NCI-H748 treated with DMSO at 0.1 percent for 48 hours (cell line): Measurements from ENCODE around the gene NEU2.
"Not testable (repeated sequence)": the region's sequence is repeated elsewhere in the genome, so short reads cannot be mapped to it uniquely, and the experiment has no call there.

Experiments used
- DNase-seq: peaks from one replicate; lab custom pipeline; 2025; lab: John Stamatoyannopoulos, UW

The NEU2 gene

DNA sequence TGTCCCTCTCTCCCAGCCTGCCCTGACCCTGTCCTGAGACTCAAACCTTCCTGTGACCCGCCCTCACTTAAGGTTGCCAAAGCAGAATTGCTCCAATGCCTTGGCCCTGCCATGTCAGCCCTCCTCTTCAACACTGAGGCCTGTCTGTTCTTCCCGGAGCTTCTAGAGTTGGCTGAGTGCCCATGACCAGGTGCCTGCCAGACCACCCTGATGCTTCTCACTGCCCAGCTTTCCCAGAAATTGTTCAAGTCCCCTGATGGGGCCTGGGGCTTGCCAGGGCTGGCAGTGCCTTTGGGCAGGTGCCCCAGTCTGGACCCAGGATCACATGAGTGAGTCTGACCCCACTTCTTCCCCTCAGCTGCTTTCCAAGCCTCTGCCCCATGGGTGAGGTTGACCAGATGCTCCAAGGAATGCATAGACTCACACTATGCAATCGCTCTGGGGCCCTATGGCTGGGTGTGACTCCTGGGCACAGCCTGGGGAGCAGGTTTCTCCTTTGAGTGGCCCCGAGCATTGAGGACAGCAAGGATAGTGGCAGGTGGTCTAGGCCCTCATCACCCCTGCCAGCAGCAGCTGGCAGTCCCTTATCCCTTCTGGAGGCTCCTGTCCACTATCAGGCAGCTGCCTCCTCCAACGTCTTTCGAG is 24.6 kb downstream of the NEU2 start:
- no peak for DNase-seq

DNA sequence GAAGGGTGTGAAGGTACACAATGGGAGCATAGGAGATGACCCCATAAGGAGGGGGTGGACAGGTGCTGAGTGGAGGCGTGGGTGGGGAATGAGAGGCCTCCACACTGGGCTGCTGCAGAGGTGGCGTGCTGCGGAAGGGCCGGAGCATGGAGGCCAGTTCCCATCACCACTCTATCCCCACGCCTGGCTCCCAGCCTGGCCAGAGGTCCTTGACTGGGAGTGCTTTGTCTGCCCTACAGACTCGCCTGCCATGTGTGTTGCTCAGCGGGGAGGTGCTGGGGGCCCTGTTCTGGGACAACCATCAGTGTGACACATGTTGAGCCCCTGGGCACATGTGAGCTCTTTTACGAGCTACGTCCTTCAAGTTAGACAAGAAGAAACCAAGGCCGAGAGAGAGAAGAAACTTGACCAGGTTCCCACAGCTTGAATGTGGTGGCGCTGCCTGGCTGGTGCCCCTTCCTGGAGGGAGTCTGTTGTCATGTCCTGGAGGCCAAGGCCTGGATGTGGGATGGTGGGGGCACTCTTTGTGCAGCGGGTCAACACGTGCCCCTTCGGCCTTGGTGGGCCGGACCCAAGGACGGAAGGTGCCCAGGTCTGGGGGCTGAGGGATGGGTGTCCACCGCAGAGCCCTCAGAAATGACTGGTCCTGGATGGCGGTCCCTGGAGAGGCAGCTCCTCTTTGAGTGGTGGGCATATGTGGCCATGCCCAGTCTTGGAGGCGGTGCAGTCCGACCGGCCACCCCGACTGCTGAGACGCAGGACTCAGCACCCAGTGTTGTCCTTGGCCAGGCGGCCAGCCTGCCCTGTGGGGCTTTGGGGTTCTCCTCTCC is 26.5 kb downstream of the NEU2 start:
- no peak for DNase-seq

DNA sequence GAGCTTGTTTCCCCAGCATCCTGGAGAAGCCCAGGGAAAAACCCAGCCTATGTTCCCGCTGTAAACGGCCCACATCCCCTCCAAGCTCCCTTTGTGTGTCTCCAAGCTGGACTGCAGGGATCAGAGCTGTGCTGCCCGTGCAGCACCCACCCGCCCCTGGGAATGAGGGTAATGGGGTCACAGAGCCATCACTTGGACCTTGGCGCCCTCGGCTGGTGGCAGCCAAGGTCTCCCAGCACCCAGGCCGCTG is 27.0 kb downstream of the NEU2 start:
- DNase-seq = no peak

DNA sequence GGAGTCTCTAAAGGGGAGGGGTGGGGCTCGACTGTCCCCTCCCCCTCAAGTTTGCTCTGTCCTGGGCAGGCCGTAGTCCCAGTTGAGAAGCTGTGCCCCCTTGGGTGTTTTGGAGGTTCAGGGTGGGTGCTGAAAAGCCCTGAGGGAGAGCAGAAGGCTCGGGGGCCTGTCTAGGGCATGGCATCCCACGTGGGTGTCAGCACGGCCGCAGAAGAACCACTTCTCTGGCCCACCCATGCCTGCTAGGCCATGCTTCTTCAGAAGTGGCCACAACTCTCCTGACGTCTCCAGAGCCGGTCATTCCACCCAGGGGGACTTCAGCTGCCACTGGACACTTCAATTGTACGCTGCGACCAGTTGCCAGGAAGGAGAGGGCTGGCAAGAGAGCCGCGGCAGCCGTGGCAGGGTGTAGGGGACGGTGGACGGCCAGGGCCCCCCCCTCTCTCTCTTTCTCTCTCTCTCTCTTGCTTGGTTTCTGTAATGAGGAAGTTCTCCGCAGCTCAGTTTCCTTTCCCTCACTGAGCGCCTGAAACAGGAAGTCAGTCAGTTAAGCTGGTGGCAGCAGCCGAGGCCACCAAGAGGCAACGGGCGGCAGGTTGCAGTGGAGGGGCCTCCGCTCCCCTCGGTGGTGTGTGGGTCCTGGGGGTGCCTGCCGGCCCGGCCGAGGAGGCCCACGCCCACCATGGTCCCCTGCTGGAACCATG is 27.5 kb downstream of the NEU2 start, which contains the start of gene INPP5D:
TSS of gene INPP5D (plus strand) at position 546 of the 704 bp plus-strand sequence. CDS start at position 683, 137 bp downstream.
- no peak for DNase-seq

DNA sequence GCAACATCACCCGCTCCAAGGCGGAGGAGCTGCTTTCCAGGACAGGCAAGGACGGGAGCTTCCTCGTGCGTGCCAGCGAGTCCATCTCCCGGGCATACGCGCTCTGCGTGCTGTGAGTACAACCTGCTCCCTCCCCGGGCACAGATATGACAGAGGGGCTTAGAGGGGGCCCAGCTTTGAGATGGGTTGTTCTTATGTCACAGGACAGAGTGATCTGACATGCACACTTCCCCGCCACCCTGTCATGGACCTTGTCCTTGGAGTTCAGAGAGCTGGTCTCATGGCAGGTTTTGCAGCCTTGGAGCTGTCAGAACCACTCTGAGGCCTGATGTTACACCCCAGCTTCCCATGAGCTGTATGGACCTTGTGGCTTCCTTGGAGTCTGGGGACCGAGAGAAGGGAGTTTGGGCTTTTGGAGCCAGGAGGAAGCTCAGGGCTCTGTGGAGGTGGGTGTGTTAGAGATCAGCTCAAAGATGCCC is 28.1 kb downstream of the NEU2 start:
- no peak for DNase-seq

DNA sequence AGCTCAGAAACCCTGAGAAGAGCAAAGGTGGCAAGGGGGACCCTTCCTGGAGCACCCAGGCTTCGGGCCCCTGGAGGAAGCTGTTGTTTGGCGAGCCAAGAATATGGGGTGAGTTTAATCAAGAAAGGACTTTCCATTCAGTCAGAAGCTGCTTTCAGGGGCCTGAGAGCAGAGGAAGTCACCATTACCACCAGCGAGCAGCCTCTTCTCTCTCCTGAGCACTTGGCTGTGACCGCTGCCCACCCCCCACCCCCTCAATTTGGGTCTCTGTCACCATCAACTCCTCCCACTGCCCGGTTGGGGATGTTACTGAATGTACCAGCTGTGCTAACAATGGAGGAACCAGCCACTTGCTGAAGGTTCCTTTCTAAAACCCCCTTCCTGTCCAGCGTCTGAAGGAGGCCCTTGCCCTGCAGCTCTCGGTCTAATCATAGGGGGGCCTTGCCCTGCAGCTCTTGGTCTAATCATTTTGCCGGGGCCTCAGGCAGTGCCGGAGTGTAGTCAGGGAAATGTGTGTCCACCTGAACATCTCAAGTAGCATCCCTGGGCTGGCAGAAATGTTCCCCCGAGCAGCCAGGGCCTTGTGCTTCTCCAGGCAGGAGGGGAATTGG is 28.6 kb downstream of the NEU2 start:
- no peak for DNase-seq

DNA sequence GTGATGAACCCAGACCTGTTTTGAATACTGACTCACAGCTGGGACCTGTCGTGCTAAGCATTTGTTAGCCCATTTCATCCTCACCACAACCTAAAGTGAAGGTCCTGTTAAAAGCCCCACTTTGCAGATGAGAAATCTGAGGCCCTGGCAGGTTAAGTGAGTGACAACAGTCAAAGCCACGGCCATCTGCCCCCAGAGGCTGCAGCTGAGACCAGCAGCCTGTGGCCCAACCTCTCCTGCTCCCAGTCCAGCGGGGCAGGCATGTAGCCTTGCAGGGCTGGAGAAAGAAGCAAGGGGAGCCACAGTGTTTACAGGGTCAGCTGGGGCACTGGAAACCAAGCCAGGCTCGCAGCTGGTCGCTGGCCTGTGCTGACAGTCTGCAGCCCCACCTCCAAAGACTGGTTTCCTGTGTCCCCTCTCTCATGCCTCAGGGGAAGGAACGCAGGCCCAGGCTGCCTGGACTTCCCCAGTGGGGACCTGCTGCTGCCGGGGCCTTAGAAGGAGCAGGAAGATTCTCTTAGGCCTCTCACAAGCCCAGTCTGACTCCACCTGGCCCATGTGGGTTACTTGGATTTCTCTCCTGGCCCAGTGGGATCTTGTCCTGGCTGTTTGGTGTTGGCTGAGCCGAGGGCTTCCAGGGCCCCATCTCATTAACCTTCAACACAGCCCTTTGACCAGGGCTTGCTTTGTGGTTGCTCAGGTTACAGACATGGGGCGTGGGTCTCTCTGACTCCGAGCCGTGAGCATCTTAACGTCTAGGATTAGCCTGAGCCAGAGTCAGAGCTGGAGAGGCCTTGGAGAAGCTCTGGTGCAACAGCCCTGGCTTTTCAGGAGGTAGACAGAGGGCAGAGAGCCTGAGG is 29.3 kb downstream of the NEU2 start:
- no peak for DNase-seq

DNA sequence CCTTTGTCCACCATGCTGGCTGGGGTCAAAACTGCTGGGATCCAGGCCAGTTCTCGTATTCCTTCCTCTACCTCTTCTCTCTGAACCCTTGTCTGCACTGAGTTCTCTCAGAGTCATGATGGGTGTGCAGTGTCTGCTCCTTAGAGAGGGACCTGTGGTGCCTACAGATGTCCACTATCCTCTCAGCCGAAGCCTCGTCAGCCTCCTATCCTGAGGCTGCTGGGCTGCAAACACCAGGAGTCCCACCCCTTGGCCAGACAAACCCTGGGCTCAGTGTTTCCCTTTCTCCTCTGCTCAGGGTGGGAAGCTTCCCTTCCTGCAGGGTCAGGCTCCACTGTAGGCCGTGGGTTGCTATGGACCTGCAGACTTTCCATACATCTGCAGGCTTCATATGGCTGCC is 30.0 kb downstream of the NEU2 start:
- DNase-seq = no peak

DNA sequence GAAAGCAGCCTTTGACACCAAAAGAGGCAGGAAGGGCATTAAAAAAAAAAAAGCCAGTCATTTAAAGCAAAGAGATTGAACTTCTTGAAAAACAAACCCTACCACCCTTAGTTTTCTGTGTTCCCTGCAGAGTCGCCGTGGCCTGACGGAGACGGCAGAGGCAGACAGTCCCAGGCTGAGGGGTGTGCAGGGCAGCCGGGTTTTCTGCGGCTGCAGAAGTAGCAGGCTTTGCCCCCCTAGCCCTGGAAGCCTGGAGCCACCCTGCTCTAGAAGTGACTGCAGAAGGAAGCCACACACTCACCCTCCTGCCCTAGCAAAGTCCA is 30.4 kb downstream of the NEU2 start:
- no peak for DNase-seq

DNA sequence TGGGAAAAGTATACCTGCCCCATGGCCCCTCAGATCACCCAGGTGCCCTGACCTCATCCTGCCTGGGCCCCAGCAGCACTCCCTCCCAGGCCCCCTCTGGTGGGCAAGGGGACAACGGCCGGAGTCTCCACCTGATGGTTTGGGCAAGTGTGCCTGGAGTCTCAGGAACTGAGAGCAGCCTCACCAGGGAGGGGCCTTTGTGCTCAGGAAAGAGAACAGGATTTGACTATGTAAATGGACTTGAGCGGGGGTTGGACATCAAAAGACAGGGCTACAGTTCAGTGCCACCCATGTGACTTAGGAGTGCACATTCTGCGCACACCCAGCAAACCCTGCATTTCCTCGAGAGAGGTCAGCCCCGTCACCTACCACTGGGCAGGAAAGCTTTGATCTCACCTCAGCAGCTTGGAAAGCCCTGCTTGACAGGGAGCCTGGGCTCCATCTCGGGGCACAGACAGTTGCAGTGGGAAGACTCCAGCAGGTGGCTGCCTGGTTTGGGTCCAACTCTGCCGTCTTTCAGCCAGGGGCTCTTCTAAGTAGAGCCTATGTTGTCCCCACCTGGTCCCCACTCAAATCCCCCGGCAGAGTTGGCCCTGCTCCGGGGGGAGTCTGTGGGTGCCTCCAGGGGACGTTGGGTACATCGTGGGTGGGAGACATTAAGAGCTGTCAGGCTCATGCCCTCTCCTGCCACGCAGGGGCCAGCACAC is 30.9 kb downstream of the NEU2 start:
- no peak for DNase-seq

DNA sequence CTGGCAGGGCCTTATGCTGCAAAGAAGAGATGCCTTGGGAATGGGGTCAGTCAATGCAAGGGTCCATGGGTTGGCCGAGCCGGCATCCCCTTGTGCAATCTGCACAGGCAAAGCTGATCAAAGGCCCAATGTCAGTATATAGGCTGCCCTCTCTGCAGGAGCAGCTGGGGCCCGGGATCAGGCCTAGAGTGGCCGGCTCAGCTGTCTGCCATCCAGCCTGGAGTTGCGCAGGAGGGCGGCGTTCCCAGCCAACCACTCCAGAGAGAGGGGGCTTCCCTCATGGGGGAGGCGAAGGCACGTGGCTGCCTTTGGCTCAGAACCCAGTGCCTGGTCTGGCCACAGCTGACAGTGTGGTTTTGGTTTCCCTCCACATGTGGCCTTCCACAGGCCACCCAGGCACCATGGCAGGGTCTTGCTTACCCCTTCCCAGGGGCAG is 31.5 kb downstream of the NEU2 start:
- no peak for DNase-seq

DNA sequence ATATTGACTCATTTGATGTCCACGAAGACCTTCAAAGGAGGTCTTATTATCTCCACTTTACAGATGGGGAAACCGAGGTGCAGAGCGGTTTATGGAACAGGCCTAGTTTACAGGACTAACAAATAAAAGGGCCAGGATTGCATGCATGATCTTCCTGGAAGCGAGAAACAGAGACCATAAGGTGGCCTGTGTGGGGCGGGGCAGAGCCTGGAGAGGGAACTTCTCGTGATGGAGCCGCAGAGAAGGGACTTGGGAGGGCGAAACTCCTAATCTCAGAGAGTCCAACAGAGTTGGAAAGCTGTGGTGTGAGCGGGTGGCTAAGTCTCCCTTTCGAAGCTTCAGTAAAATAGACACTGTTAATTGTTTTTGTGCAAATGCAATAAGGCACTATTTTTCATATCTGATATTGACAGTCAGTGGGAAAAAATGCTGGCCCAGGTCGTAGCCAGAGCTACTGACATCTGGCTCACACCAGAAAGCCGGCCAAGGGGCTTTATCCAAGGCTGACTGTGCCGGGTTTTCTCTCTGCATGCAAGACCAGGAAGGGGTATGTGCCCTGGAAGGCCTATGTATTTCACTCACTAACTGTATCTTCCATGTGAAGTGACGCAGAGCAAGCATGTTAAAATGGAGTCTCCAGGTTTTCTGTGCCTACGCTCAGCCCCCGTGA is 32.2 kb downstream of the NEU2 start:
- no peak for DNase-seq

DNA sequence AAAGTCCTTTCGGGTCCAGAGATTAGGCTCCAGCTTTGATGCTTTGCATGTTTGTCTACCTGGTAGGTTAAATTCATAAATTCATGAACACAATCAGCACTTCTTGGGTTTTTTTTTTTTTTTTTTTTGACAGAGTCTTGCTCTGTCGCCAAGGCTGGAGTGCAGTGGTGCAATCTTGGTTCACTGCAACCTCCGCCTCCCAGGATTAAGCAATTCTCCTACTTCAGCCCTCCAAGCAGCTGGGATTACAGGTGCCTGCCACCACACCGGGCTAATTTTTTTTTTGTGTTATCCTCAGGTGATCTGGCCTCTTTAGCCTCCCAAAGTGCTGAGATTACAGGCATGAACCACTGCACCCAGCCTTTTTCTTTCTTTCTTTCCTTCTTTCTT is 32.7 kb downstream of the NEU2 start:
- DNase-seq = not testable (repeated sequence)

DNA sequence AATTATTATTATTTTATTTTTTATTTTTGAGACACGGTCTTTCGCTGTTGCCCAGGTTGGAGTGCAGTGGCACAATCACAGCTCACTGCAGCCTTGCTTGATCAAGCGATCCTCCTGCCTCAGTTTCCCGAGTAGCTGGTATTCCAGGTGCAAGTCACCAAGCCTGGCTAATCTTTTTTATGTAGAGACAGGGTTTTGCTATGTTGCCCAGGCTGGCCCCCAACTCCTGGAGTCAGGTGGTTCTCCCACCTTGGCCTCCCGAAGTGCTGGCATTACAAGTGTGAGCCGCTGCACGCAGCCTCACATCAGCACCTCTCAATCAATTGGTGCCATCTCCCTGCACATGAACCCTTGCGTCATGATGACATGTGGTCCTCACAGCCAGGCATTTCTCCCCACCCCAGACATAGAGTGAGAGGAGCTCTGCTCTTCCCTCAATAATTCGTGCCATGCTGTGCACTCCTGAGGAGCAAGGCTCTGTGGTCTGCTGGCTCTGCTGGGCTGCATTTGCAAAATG is 33.5 kb downstream of the NEU2 start:
- no peak for DNase-seq

DNA sequence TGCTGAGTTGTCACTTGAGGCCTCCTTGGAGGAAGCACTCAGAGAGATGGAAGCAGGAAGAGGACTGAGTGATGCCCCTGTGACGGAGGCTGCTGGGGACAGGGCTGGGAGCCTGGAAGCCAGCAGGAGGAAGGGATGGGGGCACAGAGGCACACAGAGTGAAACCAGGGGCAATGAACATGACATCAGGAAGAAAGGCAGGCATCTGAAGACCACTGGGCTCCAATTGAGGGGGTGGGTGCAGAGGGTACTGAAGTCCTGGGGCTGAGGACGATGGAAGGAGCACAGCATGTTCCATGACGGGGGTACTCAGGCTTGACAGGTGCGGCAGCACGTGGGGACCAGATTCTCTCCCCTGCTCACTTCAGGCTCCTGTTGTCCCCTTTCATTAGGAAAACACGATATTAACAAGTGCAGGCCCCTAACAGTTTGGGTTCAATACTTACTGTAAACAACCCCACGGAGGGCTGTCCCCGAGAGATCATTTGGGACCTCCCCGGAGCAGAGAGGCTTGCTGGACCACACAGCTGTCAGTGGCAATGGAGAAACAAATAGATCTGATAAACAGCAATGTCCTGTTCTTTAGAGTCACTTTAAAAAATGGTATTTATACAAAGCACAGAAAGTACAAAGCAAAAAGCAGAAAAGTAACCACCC is 36.4 kb downstream of the NEU2 start:
- no peak for DNase-seq

DNA sequence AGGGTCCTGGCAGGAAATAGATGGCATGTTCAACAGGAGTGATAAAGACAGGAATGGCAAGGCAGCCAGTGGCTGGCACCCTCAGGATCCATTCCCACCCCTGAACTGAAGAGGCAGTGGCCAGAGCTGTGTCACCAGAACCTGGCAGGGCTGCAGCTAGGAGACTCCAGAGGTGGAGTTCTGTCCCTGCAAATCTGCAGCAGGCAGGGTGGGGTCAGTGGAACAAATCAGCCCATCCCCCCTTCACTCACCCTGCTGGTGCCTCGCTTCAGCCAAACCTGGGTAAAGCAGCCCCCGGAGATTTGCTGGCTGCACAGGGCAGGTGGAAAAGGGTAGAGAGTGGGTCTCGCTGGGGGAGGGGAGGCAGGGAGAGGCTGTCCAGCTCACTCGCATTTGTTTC is 40.4 kb downstream of the NEU2 start:
- DNase-seq = no peak

DNA sequence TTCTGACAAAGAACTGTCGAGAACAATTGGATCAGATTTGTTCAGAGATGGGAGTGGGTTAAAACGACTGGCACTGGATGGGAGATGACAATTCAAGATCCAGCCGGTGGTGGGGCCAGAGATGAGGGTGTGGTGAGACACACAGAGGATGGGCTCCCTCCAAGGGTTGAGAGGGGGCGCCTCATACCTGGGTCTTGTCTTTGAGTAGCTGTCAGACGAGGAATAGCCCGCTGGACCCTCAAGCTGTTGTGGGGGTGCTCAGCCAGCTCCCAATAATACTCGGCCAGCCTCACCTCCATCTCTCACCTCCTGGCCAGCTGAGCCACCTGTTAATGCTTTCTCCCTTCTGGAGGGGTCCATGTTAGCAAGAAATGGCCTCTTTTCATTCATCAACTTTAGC is 41.6 kb downstream of the NEU2 start:
- no peak for DNase-seq

DNA sequence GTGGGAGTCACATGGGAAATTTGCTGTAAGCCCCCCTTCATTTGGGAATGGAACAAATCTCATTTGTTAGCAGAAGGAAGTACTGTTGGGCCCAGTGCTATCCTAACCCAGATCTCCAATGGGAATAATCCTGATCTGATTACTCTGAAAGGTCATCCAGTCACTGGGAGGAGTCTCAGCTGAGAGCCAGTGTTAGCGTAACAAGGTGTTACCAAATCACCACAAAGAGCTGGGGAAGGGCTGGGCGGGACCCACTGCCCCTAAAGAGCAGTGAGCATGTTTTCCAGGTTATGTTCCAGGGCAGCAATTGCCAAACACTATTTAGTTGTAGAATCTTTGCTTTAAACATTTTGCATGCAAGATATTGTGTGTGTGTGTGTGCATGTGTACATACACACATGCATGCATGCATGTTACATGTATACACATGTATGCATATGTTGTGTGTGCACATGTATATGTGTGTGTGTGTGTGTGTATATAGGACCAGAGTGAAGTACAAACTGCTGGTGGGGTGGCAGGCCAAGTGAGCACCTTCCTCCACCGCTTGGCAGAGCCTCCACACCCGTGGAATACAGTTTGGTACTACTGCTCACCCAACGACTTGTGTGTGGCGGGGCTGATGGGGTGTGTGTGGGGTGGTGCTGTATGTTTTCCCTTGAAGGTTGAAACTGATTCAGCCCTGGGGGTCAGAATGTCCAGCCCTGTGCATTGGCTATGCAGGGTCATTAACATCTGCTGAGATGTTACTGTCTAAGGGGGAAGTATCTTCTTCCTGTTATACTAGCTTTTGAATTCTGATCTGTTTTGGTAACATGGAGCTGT is 42.9 kb downstream of the NEU2 start:
- DNase-seq = no peak

DNA sequence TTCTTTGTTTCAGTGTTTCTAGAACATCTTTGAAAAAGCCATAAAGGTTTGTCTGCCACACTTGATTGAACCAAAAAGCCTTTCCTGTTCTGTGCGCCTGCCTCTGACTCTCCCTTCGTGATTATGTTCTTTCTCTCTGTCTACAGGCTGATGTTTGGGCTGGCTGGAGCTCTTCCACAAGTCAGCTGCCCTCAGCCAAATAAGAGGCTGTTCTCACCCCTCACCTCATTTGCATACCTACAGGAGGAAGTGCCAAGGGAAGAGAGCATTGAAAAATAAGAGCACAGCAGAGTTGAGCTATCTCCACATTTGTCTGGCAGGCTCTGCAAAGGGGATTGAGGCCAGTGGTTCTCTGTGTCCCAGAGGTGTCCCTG is 43.5 kb downstream of the NEU2 start:
- DNase-seq = no peak
